K562 (cell line): ENCODE data around the gene IRS1. TPM values are rescaled to one million over a fixed set of nuclear protein-coding genes. Genes with fewer than 3 reads are reported as not detected.

ENCODE experiments used
- ATAC-seq: fragments of 200-7000 bp; cut with Tn5 transposase; 3 replicates; pipeline ENCODE4 v1.9.1; 2020; ENCODE audit warnings: moderate library complexity
- BruUV-seq: library from RNA; stranded (reverse); fragments of 400-500 nt; replicated peaks from 2 replicates; lab custom pipeline; 2021; lab: Mats Ljungman, UMichigan
- CTCF ChIA-PET: fragments of 300-600 bp; formaldehyde crosslinking; extraction: SDS; loops from one replicate; lab custom pipeline; 2021; ENCODE audit warnings: low intra/inter-chr PET ratio; lab: Yijun Ruan, JAX
- POLR2A ChIA-PET: fragments of 300-600, 350-650 bp; sonication (Branson Sonifier 250); formaldehyde crosslinking; extraction: SDS; loops from one replicate; lab custom pipeline; 2021; ENCODE audit warnings: antibody characterized with exemption, inconsistent platforms; lab: Yijun Ruan, JAX
- DNase-seq, 4 experiments: peaks; one replicate each; pipeline versions ENCODE4 v3.0.0 to v3.0.0-alpha.2; 2011 to 2018; ENCODE audit warnings: low spot score in 3 of 4, mixed read lengths in 3 of 4; ENCODE audit errors: extremely low read depth in 1 of 4
- FAIRE-seq: peaks from 2 replicates; lab custom pipeline; 2011; peaks lifted over from hg19 to GRCh38; lab: Jason Lieb, UNC
- H2AFZ ChIP-seq: 2 replicates; pipeline ENCODE4 v1.6.0; 2011; ENCODE audit warnings: low read depth, low read length, control low read depth, inconsistent platforms
- H3K27ac ChIP-seq: fragments of 200-600 bp; 3 replicates; pipeline ENCODE4 v1.8.0; 2011; ENCODE audit warnings: low read depth, mild to moderate bottlenecking, control low read depth, inconsistent platforms, low read length, moderate library complexity, mixed read lengths; ENCODE audit errors: extremely low read depth
- H3K27me3 ChIP-seq, 2 experiments: fragments of 300-600 bp in 1 of 2; 2 replicates in 1 of 2; 3 replicates in 1 of 2; pipeline versions ENCODE4 v1.6.0 to v1.8.0; 2011; ENCODE audit warnings: inconsistent platforms in 2 of 2, low read length in 2 of 2, mild to moderate bottlenecking in 1 of 2, mixed read lengths in 1 of 2, moderate library complexity in 1 of 2; ENCODE audit not compliant: control insufficient read depth in 2 of 2, insufficient read depth in 2 of 2
- H3K36me3 ChIP-seq: fragments of 300-600 bp; 3 replicates; pipeline ENCODE4 v1.8.0; 2011; ENCODE audit warnings: mild to moderate bottlenecking, low read length, inconsistent platforms; ENCODE audit not compliant: control insufficient read depth, insufficient read depth
- H3K4me1 ChIP-seq, 2 experiments: fragments of 200-600 bp in 1 of 2; replicated peaks in 1 of 2; 2 replicates in 1 of 2; 3 replicates in 1 of 2; pipeline versions ENCODE4 v1.5.1 to v1.8.0; 2011; ENCODE audit warnings: inconsistent platforms in 2 of 2, low read length in 2 of 2, mild to moderate bottlenecking in 1 of 2, mixed read lengths in 1 of 2, moderate library complexity in 1 of 2; ENCODE audit not compliant: control insufficient read depth in 2 of 2, insufficient read depth in 2 of 2
- H3K4me2 ChIP-seq: 2 replicates; pipeline ENCODE4 v1.6.1; 2011; ENCODE audit warnings: low read length, control low read depth, inconsistent platforms, mixed read lengths; ENCODE audit not compliant: insufficient read depth
- H3K4me3 ChIP-seq: fragments of 200-600 bp; sonication (generic), shearing (Covaris generic); 2 replicates; pipeline ENCODE4 v1.5.1; 2016; ENCODE audit warnings: control low read depth, inconsistent platforms
- H3K79me2 ChIP-seq: fragments of 200-600 bp; 3 replicates; pipeline ENCODE4 v1.8.0; 2011; ENCODE audit warnings: low read length, inconsistent platforms; ENCODE audit not compliant: control insufficient read depth, insufficient read depth
- H3K9ac ChIP-seq, 2 experiments: 2 replicates each; pipeline versions ENCODE4 v1.6.0 to v1.6.1; 2011; ENCODE audit warnings: low read depth in 2 of 2, low read length in 2 of 2, control low read depth in 1 of 2, inconsistent platforms in 1 of 2, mild to moderate bottlenecking in 1 of 2, mixed read lengths in 1 of 2; ENCODE audit not compliant: insufficient read depth in 1 of 2
- H3K9me1 ChIP-seq: one replicate; pipeline ENCODE4 v1.6.0; 2011; ENCODE audit warnings: inconsistent platforms, mild to moderate bottlenecking, low read length, moderate library complexity; ENCODE audit not compliant: control insufficient read depth, insufficient read depth
- H3K9me3 ChIP-seq: replicated peaks from 2 replicates; pipeline ENCODE4 v1.5.1; 2011; ENCODE audit warnings: low read depth, low read length, inconsistent platforms; ENCODE audit not compliant: control insufficient read depth, insufficient read depth
- H4K20me1 ChIP-seq: replicated peaks from 2 replicates; pipeline ENCODE4 v1.6.1; 2011; ENCODE audit warnings: low read length, inconsistent platforms, mixed read lengths; ENCODE audit not compliant: control insufficient read depth, insufficient read depth
- ATF6 ChIP-seq: sonication (generic); formaldehyde crosslinking; IDR thresholded peaks from 2 replicates; pipeline ENCODE4 v1.4.0; 2020; ENCODE audit warnings: mild to moderate bottlenecking, missing genetic modification reagents
- CREB3 ChIP-seq: fragments of 450-650 bp; conservative IDR thresholded peaks from 2 replicates; pipeline ENCODE4 v1.6.1; 2016; ENCODE audit warnings: missing genetic modification characterization, low read depth, mild to moderate bottlenecking, missing compliant biosample characterization, moderate library complexity
- ELK3 ChIP-seq: fragments of 450-650 bp; formaldehyde crosslinking; IDR thresholded peaks from 2 replicates; pipeline ENCODE4 v1.4.0; 2020; ENCODE audit warnings: mild to moderate bottlenecking
- ETV1 ChIP-seq: fragments of 450-650 bp; conservative IDR thresholded peaks from 2 replicates; pipeline ENCODE4 v1.6.1; 2016; ENCODE audit warnings: missing genetic modification characterization, control low read depth, low read depth, missing compliant biosample characterization
- HDAC6 ChIP-seq: IDR thresholded peaks from 2 replicates; pipeline ENCODE4 v1.6.1; 2012; ENCODE audit warnings: low read depth, mild to moderate bottlenecking, control low read depth, inconsistent platforms, low read length, moderate library complexity
- SIX5 ChIP-seq, 2 experiments: IDR thresholded peaks; 2 replicates each; pipeline ENCODE4 v1.6.1; 2011; ENCODE audit warnings: low read length in 2 of 2, borderline replicate concordance in 1 of 2, low read depth in 1 of 2, mild to moderate bottlenecking in 1 of 2, moderate library complexity in 1 of 2; ENCODE audit not compliant: insufficient read depth in 1 of 2
- ZBTB1 ChIP-seq: sonication (generic); formaldehyde crosslinking; IDR thresholded peaks from 2 replicates; pipeline ENCODE4 v1.8.1; 2023; ENCODE audit warnings: missing genetic modification reagents, low read depth, mild to moderate bottlenecking, borderline replicate concordance
- ZKSCAN1 ChIP-seq: fragments of 150-350 bp; IDR thresholded peaks from 2 replicates; pipeline ENCODE4 v1.6.1; 2016; ENCODE audit warnings: low read depth, low read length
- WGBS: fragments of 100-300 bp; shearing (Covaris generic); methylation state at CpG from one replicate; pipeline ENCODE4 v1.1.6; 2016; ENCODE audit warnings: low coverage, mixed read lengths; ENCODE audit not compliant: insufficient coverage; ENCODE audit errors: missing lambda C conversion rate; 5-methylcytosine and 5-hydroxymethylcytosine counted together
- in situ Hi-C: fragments of 300-500 bp; cut with MboI; formaldehyde crosslinking; loops from 4 replicates; pipeline ENCODE4 v1.15.0; 2018; ENCODE audit warnings: inconsistent platforms, mixed read lengths
- intact Hi-C: fragments of 100-400 bp; cut with micrococcal nuclease; formaldehyde crosslinking; loops from 2 replicates; pipeline ENCODE4 v1.14.2; 2022
- polyA plus RNA-seq, 8 experiments: library from polyadenylated mRNA; depleted of rRNA in 4 of 8; stranded (reverse) in 5 of 8; unstranded in 3 of 8; fragments of >200 nt; fragmentation: Nextera tagmentation in 2 of 8; fragmentation: Illumina TruSeq in 1 of 8; extraction: Ambion mirVana in 2 of 8; extraction: Trizol in 1 of 8; gene quantifications; 2 replicates each; pipeline versions ENCODE4 v1.2.1 to v1.2.3, GENCODE V29; 2011 to 2014; ENCODE audit warnings: inconsistent platforms in 1 of 8, missing spikeins in 1 of 8
- total RNA-seq, 7 experiments: library from RNA; depleted of rRNA in 6 of 7; stranded (reverse); fragments of >200 nt in 6 of 7; fragmentation: Illumina TruSeq in 2 of 7; extraction: Trizol in 2 of 7; gene quantifications; 2 replicates each; pipeline versions ENCODE4 v1.2.1 to v1.2.3, GENCODE V29; 2011 to 2021; ENCODE audit warnings: low replicate concordance in 1 of 7

Gene IRS1
- total and polyA plus RNA-seq, 9 of the 15 experiments (the other 6 are each of a cell fraction or from before 2014, with no cell fraction given) = under 0.01 to 0.31 (median 0.08) TPM; not detected in 1

DNA sequence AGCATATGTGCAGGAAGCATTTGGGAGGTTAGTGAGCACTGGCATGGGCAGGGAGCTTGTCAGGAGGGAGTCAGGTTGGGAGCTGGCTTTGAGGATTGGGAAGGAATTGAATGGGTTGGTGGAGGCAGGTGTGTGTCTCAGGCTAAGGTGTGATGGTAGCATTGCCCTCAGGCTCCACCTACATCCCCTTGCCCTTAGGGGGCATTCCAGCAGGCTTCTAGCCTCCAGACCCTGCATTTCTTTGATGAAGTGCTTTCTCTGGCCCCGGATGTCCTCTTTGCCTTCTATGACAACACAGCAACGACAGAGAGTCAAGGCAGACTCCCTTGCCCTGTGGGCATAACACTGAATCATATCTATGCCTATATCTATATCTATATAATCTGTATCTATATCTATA is 49.7 kb upstream of the IRS1 start:
- BruUV-seq = no TSS peak

More for the DNA sequence above, 49.7 kb upstream of the IRS1 start:
- Histone ChIP-seq H3K79me2 (peaks cover 31% of the 10 kb centered on the region), H3K9me1 (peaks cover 3% of the 10 kb centered on the region), H2AFZ (no peak overlapping the region), H3K4me3 (no peak overlapping the region), H3K27me3 (no peaks in the 10 kb centered on the region), H3K36me3 (peaks cover 2% of the 10 kb centered on the region; the same call in 2 of the 3 replicates), H3K27ac (no peak overlapping the region), H3K9ac (no peak overlapping the region), H3K4me2 (no peak overlapping the region), H3K4me1 (peaks cover 3 to 7% of the 10 kb centered on the region in 2 experiments; a peak in 3 of 5 replicates), H3K9me3 (no peaks in the 10 kb centered on the region), H4K20me1 (no peaks in the 10 kb centered on the region; the same call in 1 of the 2 replicates)
- no peak for DNase-seq
- no peak for TF ChIP-seq ZKSCAN1
- no peak for TF ChIP-seq ZBTB1
- TF ChIP-seq HDAC6 = no peak
- no peak for TF ChIP-seq CREB3 (tag)
- no peak for TF ChIP-seq SIX5 (IDR thresholded peaks at IDR 0.05; ENCODE audit: borderline replicate concordance in 1 of 2, insufficient read depth in 1 of 2, low read depth in 1 of 2, low read length in 2 of 2)
- TF ChIP-seq ELK3 (CRISPR knock-in tag) = no peak
- TF ChIP-seq ATF6 = no peak
- TF ChIP-seq ETV1 (tag) = no peak
- CTCF ChIA-PET = no interaction called here
- WGBS = 89% methylated on average over 1 of the region's 2 CpGs
- POLR2A ChIA-PET = interaction anchor here (2.5 to 4.1 kb wide), 3 partner anchors 10 to 14 kb away, joined by 6 to 16 read pairs (median 8); partner anchors contain the start of gene RHBDD1
- in situ Hi-C loops = no loop called here
- intact Hi-C loops = no loop called here
- no peak for ATAC-seq
- FAIRE-seq = no peak
